ENCODE results near the gene FSTL1.

The FSTL1 gene

GRCh38 chr3:120487191-120487650, 36.4 kb upstream of the FSTL1 start:
- Histone ChIP-seq H3K27ac (ENCODE audit: insufficient read depth, low read length, poor library complexity, severe bottlenecking) (no peak overlapping the region), H3K36me3 (ENCODE audit: control insufficient read depth, insufficient read depth, low read length) (no peaks in the 10 kb centered on the region)

GRCh38 chr3:120481081-120481480, 30.3 kb upstream of the FSTL1 start:
- DNase-seq: no peak
- no peak overlapping the region for H3K4me3 ChIP-seq (ENCODE audit: insufficient read depth, low read depth, low read length, poor library complexity, severe bottlenecking)
- no peaks in the 10 kb centered on the region for H3K4me1 ChIP-seq (ENCODE audit: control insufficient read depth, insufficient read depth, low read length, poor library complexity, severe bottlenecking)
- H3K27me3 ChIP-seq (replicated peaks; ENCODE audit: control insufficient read depth, insufficient read depth, low read length, poor library complexity, severe bottlenecking): no peaks in the 10 kb centered on the region
- no peak overlapping the region for H3K27ac ChIP-seq (ENCODE audit: insufficient read depth, low read length, poor library complexity, severe bottlenecking)
- H3K36me3 ChIP-seq (ENCODE audit: control insufficient read depth, insufficient read depth, low read length): no peaks in the 10 kb centered on the region
- H3K9me3 ChIP-seq (ENCODE audit: control insufficient read depth, low read length): no peaks in the 10 kb centered on the region

More at GRCh38 chr3:120487191-120487650, 36.4 kb upstream of the FSTL1 start:
- no peak overlapping the region for H3K4me3 ChIP-seq (ENCODE audit: insufficient read depth, low read depth, low read length, poor library complexity, severe bottlenecking)
- DNase-seq: no peak
- H3K4me1 ChIP-seq (ENCODE audit: control insufficient read depth, insufficient read depth, low read length, poor library complexity, severe bottlenecking): no peaks in the 10 kb centered on the region
- H3K27me3 ChIP-seq (replicated peaks; ENCODE audit: control insufficient read depth, insufficient read depth, low read length, poor library complexity, severe bottlenecking): peaks cover 3% of the 10 kb centered on the region
- no peaks in the 10 kb centered on the region for H3K9me3 ChIP-seq (ENCODE audit: control insufficient read depth, low read length)

GRCh38 chr3:120477781-120478180, 27.0 kb upstream of the FSTL1 start:
- Histone ChIP-seq H3K27ac (ENCODE audit: insufficient read depth, low read length, poor library complexity, severe bottlenecking) (no peak overlapping the region), H3K9me3 (ENCODE audit: control insufficient read depth, low read length) (no peaks in the 10 kb centered on the region), H3K4me3 (ENCODE audit: insufficient read depth, low read depth, low read length, poor library complexity, severe bottlenecking) (no peak overlapping the region), H3K36me3 (ENCODE audit: control insufficient read depth, insufficient read depth, low read length) (no peaks in the 10 kb centered on the region), H3K4me1 (ENCODE audit: control insufficient read depth, insufficient read depth, low read length, poor library complexity, severe bottlenecking) (no peaks in the 10 kb centered on the region), H3K27me3 (replicated peaks; ENCODE audit: control insufficient read depth, insufficient read depth, low read length, poor library complexity, severe bottlenecking) (peaks cover 2% of the 10 kb centered on the region)
- DNase-seq: no peak

- Histone ChIP-seq H3K9me3 (ENCODE audit: control insufficient read depth, low read length) (no peaks in the 10 kb centered on the region), H3K4me1 (ENCODE audit: control insufficient read depth, insufficient read depth, low read length, poor library complexity, severe bottlenecking) (no peaks in the 10 kb centered on the region), H3K4me3 (ENCODE audit: insufficient read depth, low read depth, low read length, poor library complexity, severe bottlenecking) (no peak overlapping the region), H3K36me3 (ENCODE audit: control insufficient read depth, insufficient read depth, low read length) (no peaks in the 10 kb centered on the region), H3K27ac (ENCODE audit: insufficient read depth, low read length, poor library complexity, severe bottlenecking) (no peak overlapping the region), H3K27me3 (replicated peaks; ENCODE audit: control insufficient read depth, insufficient read depth, low read length, poor library complexity, severe bottlenecking) (peaks cover 2% of the 10 kb centered on the region)
- DNase-seq: no peak
Measured at GRCh38 chr3:120475722-120476377, 25.1 kb upstream of the FSTL1 start.

- no peak for DNase-seq
- Histone ChIP-seq H3K36me3 (ENCODE audit: control insufficient read depth, insufficient read depth, low read length) (no peaks in the 10 kb centered on the region), H3K4me1 (ENCODE audit: control insufficient read depth, insufficient read depth, low read length, poor library complexity, severe bottlenecking) (no peaks in the 10 kb centered on the region)
Measured at GRCh38 chr3:120473896-120474675, 23.3 kb upstream of the FSTL1 start.

GRCh38 chr3:120473389-120473788, 22.6 kb upstream of the FSTL1 start:
- H3K4me3 ChIP-seq (ENCODE audit: insufficient read depth, low read depth, low read length, poor library complexity, severe bottlenecking): no peak overlapping the region
- no peak for DNase-seq
- no peak overlapping the region for H3K27ac ChIP-seq (ENCODE audit: insufficient read depth, low read length, poor library complexity, severe bottlenecking)
- no peaks in the 10 kb centered on the region for H3K9me3 ChIP-seq (ENCODE audit: control insufficient read depth, low read length)
- peaks cover 2% of the 10 kb centered on the region for H3K27me3 ChIP-seq (replicated peaks; ENCODE audit: control insufficient read depth, insufficient read depth, low read length, poor library complexity, severe bottlenecking)
- H3K4me1 ChIP-seq (ENCODE audit: control insufficient read depth, insufficient read depth, low read length, poor library complexity, severe bottlenecking): no peaks in the 10 kb centered on the region
- H3K36me3 ChIP-seq (ENCODE audit: control insufficient read depth, insufficient read depth, low read length): no peaks in the 10 kb centered on the region

More at GRCh38 chr3:120473896-120474675, 23.3 kb upstream of the FSTL1 start:
- no peak overlapping the region for H3K4me3 ChIP-seq (ENCODE audit: insufficient read depth, low read depth, low read length, poor library complexity, severe bottlenecking)
- H3K27me3 ChIP-seq (replicated peaks; ENCODE audit: control insufficient read depth, insufficient read depth, low read length, poor library complexity, severe bottlenecking): peaks cover 2% of the 10 kb centered on the region
- H3K27ac ChIP-seq (ENCODE audit: insufficient read depth, low read length, poor library complexity, severe bottlenecking): no peak overlapping the region
- H3K9me3 ChIP-seq (ENCODE audit: control insufficient read depth, low read length): no peaks in the 10 kb centered on the region

- H3K4me3 ChIP-seq (ENCODE audit: insufficient read depth, low read depth, low read length, poor library complexity, severe bottlenecking): no peak overlapping the region
- H3K27ac ChIP-seq (ENCODE audit: insufficient read depth, low read length, poor library complexity, severe bottlenecking): no peak overlapping the region
- no peaks in the 10 kb centered on the region for H3K36me3 ChIP-seq (ENCODE audit: control insufficient read depth, insufficient read depth, low read length)
- no peaks in the 10 kb centered on the region for H3K9me3 ChIP-seq (ENCODE audit: control insufficient read depth, low read length)
- no peaks in the 10 kb centered on the region for H3K4me1 ChIP-seq (ENCODE audit: control insufficient read depth, insufficient read depth, low read length, poor library complexity, severe bottlenecking)
- H3K27me3 ChIP-seq (replicated peaks; ENCODE audit: control insufficient read depth, insufficient read depth, low read length, poor library complexity, severe bottlenecking): peaks cover 2% of the 10 kb centered on the region
- no peak for DNase-seq
Measured at GRCh38 chr3:120472121-120472844, 21.5 kb upstream of the FSTL1 start.

- H3K27ac ChIP-seq (ENCODE audit: insufficient read depth, low read length, poor library complexity, severe bottlenecking): no peak overlapping the region
- no peaks in the 10 kb centered on the region for H3K36me3 ChIP-seq (ENCODE audit: control insufficient read depth, insufficient read depth, low read length)
- no peak overlapping the region for H3K4me3 ChIP-seq (ENCODE audit: insufficient read depth, low read depth, low read length, poor library complexity, severe bottlenecking)
- no peaks in the 10 kb centered on the region for H3K4me1 ChIP-seq (ENCODE audit: control insufficient read depth, insufficient read depth, low read length, poor library complexity, severe bottlenecking)
- no peaks in the 10 kb centered on the region for H3K9me3 ChIP-seq (ENCODE audit: control insufficient read depth, low read length)
- H3K27me3 ChIP-seq (replicated peaks; ENCODE audit: control insufficient read depth, insufficient read depth, low read length, poor library complexity, severe bottlenecking): peaks cover 2% of the 10 kb centered on the region
- DNase-seq: no peak
Measured at GRCh38 chr3:120471643-120472042, 20.9 kb upstream of the FSTL1 start.

GRCh38 chr3:120470870-120471269, 20.1 kb upstream of the FSTL1 start:
- Histone ChIP-seq H3K36me3 (ENCODE audit: control insufficient read depth, insufficient read depth, low read length) (no peaks in the 10 kb centered on the region), H3K9me3 (ENCODE audit: control insufficient read depth, low read length) (no peaks in the 10 kb centered on the region), H3K4me1 (ENCODE audit: control insufficient read depth, insufficient read depth, low read length, poor library complexity, severe bottlenecking) (no peaks in the 10 kb centered on the region), H3K4me3 (ENCODE audit: insufficient read depth, low read depth, low read length, poor library complexity, severe bottlenecking) (no peak overlapping the region), H3K27me3 (replicated peaks; ENCODE audit: control insufficient read depth, insufficient read depth, low read length, poor library complexity, severe bottlenecking) (peaks cover 2% of the 10 kb centered on the region), H3K27ac (ENCODE audit: insufficient read depth, low read length, poor library complexity, severe bottlenecking) (no peak overlapping the region)
- no peak for DNase-seq

GRCh38 chr3:120469882-120470301, 19.1 kb upstream of the FSTL1 start:
- Histone ChIP-seq H3K27me3 (replicated peaks; ENCODE audit: control insufficient read depth, insufficient read depth, low read length, poor library complexity, severe bottlenecking) (peaks cover 2% of the 10 kb centered on the region), H3K27ac (ENCODE audit: insufficient read depth, low read length, poor library complexity, severe bottlenecking) (no peak overlapping the region), H3K4me3 (ENCODE audit: insufficient read depth, low read depth, low read length, poor library complexity, severe bottlenecking) (no peak overlapping the region), H3K9me3 (ENCODE audit: control insufficient read depth, low read length) (no peaks in the 10 kb centered on the region), H3K4me1 (ENCODE audit: control insufficient read depth, insufficient read depth, low read length, poor library complexity, severe bottlenecking) (no peaks in the 10 kb centered on the region), H3K36me3 (ENCODE audit: control insufficient read depth, insufficient read depth, low read length) (no peaks in the 10 kb centered on the region)
- DNase-seq: no peak
